Cerebellar nuclear complex (tissue), 1 donor: Measurements from ENCODE around the gene IPO13.

Experiments used
- DNase-seq, 2 experiments: peaks; one replicate each; lab custom pipeline; 2025; lab: John Stamatoyannopoulos, UW

The IPO13 gene

GRCh38 chr1:43930168-43930948 is 16.4 kb upstream of the IPO13 start:
- no peak for DNase-seq

- DNase-seq, result no peak
Observed at GRCh38 chr1:43930949-43931275, 15.8 kb upstream of the IPO13 start.

GRCh38 chr1:43931711-43932660 is 14.8 kb upstream of the IPO13 start:
- DNase-seq, result no peak

DNA sequence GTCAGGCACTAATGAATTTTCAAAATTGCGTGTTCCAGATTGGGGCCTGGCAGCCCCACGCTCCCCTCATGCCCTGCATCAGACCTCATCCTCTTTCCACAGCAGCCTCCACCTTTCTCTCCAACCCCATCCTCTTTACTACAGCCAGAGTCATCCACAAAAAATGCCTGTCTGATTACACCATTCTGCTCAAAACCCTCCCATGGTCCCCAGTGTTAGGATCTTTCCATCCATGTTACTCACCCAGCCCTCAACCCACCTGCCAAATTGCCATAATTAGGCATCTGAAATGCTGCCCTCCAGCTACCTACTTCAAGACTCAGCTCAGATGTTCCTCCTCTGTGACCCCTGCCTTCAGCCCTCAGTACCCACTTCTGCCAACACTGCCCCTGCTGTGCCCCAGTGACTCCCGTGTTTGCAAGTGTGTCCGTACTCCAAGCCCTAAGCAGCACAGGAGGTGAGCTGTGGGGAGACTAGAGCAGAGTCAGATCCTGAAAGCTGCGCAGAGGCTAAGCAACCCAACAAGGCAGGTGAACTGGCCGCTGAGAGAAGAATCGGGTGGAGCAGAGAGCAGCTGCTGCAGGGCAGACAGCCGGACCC is 13.9 kb upstream of the IPO13 start:
- DNase-seq, result no peak

DNA sequence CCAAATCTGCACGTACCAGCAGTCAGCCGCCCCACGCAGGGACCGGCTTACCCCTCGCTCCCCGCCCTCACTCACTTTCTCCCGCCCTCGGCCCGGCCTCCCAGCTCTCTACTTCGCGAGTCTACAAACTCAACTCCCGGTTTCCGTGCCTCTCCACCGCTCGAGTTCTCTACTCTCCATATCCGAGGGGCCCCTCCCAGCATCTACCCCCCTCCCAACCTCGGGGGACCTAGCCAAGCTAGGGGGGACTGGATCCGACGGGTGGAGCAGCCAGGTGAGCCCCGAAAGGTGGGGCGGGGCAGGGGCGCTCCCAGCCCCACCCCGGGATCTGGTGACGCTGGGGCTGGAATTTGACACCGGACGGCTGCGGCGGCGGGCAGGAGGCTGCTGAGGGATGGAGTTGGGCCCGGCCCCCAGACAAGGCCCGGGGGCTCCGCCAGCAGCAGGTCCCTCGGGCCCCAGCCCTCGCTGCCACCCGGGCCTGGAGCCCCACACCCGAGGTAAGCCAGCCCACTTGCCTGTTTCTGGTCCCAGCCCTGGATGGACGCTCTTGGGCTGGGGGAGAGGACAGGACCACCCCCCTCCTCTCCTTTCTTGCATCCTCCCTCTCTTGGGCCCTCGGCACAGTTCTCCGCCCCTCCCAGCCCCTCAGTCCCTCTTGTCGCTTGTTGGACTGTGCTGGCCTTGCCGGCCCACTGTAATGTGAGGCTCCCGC is 13.2 kb upstream of the IPO13 start, which contains the start of gene ARTN:
Gene ARTN (plus strand): TSS at position 416 of the 715 bp plus-strand sequence. CDS start 1,856 bp downstream, outside the sequence.
- DNase-seq, result no peak

DNA sequence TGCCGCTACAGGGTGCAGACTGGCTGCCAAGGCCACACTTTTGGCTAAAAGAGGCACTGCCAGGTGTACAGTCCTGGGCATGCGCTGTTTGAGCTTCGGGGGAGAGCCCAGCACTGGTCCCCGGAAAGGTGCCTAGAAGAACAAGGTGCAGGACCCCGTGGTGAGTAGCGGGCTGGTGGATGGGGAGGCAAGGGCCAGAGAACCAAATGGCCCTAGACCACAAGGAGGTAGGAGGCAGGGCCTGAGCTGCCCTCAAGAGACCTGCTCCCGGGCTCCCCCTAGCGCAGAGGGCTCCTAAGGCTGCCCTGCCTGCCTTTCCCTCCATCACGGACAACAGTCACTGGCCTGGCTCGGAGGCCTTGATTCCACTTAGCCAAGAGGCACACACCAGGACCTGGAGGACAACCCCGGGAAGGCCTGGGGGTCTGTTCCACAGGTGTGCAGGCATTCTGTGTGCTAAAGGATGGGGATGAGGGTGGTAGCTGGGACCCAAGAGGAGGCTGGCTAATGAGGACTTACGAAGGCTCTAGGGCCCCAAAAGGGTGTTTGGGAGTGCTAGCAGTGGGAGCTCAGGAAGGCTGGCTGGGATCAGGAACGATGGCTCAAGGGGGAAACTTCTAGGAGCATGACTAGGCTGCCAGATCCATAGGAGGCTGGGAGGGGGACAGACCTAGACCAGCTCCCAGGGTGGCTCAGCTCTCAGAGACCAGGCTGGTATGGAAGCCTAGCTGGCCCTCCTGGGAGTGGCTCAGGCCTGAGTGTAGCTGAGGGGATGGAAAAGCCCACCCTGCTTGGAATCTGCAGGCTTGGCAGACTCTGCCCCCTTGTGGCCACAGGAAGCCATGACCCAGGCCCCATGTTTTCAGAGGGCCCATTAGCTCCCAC is 12.4 kb upstream of the IPO13 start:
- DNase-seq, result no peak

GRCh38 chr1:43934986-43935324 is 11.8 kb upstream of the IPO13 start:
- DNase-seq, result no peak

DNA sequence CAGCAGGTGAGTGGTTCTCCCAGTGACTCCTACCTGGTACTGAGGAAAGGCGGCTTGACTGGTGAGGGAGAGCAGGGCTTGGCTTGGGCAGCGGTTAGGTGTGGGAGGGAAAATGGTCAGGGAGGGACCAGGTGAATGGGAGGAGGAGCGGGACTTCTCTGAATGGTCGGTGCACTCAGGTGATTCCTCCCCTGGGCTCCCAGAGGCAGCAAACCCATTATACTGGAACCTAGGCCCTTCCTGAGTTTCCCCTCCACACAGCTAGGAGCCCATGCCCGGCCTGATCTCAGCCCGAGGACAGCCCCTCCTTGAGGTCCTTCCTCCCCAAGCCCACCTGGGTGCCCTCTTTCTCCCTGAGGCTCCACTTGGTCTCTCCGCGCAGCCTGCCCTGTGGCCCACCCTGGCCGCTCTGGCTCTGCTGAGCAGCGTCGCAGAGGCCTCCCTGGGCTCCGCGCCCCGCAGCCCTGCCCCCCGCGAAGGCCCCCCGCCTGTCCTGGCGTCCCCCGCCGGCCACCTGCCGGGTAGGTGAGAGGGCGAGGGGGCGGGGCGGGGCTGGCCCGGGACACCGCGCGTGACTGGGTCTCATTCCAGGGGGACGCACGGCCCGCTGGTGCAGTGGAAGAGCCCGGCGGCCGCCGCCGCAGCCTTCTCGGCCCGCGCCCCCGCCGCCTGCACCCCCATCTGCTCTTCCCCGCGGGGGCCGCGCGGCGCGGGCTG is 10.9 kb upstream of the IPO13 start:
- DNase-seq, result no peak

DNA sequence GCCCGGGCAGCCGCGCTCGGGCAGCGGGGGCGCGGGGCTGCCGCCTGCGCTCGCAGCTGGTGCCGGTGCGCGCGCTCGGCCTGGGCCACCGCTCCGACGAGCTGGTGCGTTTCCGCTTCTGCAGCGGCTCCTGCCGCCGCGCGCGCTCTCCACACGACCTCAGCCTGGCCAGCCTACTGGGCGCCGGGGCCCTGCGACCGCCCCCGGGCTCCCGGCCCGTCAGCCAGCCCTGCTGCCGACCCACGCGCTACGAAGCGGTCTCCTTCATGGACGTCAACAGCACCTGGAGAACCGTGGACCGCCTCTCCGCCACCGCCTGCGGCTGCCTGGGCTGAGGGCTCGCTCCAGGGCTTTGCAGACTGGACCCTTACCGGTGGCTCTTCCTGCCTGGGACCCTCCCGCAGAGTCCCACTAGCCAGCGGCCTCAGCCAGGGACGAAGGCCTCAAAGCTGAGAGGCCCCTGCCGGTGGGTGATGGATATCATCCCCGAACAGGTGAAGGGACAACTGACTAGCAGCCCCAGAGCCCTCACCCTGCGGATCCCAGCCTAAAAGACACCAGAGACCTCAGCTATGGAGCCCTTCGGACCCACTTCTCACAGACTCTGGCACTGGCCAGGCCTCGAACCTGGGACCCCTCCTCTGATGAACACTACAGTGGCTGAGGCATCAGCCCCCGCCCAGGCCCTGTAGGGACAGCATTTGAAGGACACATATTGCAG is 10.2 kb upstream of the IPO13 start:
- DNase-seq, result no peak

DNA sequence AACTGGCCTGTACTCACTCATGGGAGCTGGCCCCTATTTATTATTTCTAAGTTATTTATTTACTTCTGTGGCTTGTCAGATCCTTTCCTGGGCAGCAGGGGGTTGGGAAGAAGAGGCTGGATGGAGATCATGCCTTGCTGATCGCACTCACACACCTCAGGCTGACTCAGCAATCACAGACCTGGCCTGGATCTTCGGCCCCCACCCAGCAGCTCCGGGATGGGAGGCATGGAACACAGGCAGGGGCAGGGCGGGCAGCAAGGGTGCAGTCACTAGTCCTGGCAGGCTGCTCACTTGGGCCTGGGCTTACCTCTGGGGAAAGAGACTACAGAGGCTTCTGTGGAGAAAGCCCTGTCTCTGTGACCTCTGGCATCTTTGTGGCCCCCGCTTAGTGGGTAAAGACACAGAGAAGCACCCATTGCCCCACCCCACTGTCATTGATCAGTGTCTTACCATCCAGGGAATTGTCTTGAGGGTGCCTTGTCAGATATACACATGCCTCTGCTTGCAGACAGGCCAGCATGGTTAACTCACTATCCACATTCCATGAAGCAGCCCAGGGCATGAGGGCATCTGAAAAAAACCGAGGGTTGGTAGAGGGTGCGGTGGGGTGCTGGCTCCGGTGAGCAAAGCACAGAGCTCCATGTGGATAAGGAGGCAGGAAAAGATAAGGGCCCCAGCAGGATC is 9.4 kb upstream of the IPO13 start:
- DNase-seq, result no peak

GRCh38 chr1:43938383-43938782 is 8.4 kb upstream of the IPO13 start:
- no peak for DNase-seq

- peak; percentile 40 to 69 for DNase-seq
Observed at GRCh38 chr1:43938892-43939587, 7.7 kb upstream of the IPO13 start.

DNA sequence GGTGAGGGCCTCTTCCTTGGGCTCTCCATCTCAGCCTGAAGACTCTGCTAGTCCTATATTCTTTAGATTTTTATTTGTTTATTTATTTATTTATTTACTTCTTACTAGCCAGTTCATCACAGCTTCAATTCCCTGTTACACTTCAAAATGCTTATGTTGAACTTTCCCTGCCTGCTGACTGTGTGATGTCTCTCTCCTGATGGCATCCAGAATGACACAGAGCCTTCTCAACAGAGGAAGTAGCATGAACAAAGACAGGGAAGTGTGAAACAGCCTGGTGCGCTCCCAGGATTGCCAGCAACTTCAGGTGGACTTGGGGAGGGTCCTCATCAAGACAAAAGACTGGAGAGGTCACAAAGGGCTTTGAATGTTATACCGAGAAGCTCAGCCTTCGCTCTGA is 4.3 kb upstream of the IPO13 start:
- no peak for DNase-seq

- no peak for DNase-seq
Observed at GRCh38 chr1:43944860-43945259, 1.9 kb upstream of the IPO13 start.

GRCh38 chr1:43945674-43946235 is 995 bp upstream of the IPO13 start:
- DNase-seq, result no peak

DNA sequence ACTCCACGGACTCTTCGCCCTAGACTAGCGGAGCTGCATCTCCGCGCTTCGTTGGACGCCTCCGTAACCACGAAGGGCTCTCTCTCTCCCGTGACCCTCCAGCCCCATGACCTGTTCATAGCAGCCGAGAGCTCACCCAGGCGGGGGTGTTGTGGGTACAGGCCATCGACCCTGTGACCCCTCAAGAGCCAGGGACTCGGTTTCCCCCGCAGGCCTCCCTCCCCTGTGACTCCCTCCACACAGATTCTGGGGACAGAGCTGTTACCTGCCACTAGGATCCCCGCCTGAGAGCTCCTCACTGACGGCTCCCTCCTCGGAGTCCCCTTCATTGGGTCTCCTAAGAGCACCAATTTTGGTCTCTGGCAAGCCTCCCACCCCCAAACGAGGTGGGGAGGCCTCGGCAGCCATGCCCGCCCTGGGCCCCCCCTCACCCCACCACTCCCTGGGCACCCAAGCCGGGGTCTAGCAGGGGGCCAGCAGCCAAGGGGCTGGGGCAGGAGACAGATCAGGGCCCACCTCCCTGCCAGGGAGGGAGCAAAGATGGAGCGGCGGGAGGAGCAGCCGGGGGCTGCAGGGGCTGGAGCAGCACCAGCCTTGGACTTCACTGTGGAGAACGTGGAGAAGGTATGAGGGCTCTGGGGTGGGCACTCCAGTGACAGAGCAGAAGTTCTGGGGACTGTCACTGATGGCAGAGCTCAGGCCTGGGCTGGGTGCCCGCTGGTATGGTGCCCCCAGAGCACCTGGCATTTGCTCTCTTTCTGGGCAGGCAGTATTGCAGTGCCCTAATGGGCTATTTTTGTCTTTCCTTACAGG is 517 bp downstream of the IPO13 start:
- DNase-seq, result no peak

DNA sequence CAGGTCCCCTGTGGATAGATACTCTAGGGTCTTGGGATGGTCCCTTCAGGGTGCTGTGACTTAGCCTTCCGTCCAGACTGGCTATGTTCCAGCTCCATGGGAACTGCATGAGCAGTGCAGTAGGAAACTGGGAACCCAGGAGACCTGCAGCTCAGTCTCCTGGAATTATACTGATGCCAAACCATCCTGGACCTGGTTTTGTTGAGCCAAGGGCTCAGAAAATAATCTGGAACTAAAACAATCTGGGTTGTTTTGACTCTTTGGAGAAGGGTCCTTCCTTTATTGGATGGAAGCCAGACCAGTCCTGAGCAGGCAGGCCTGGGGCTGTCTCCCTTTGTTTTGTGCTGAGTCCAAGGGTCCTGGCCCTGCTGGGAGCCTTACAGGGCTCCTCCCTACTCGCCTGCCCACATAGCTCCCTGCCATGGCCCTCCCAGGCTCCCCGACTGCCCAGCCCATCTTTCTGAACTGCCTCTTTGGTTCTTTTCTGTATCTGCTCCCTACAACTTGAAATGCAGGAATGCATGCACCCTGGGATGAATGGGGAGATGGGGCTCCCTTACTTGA is 1.2 kb downstream of the IPO13 start:
- no peak for DNase-seq
